H54 (cell line): ENCODE results near the gene GJB6.
A peak's percentile ranks its signal among the peaks of the same experiment; 100 is the strongest.

ENCODE experiments used
- DNase-seq: peaks from one replicate; pipeline ENCODE4 v3.0.0; 2011; ENCODE audit warnings: low spot score, mixed read lengths; ENCODE audit not compliant: insufficient read length
- FAIRE-seq: peaks from 3 replicates; lab custom pipeline; 2011; peaks lifted over from hg19 to GRCh38; lab: Jason Lieb, UNC
- POLR2A ChIP-seq: IDR thresholded peaks from 2 replicates; pipeline ENCODE4 v1.6.1; 2011; ENCODE audit warnings: low read depth, mild to moderate bottlenecking, low read length

GJB6 gene

GRCh38 chr13:20188667-20189553 lies 43.2 kb downstream of the GJB6 start:
- no peak for TF ChIP-seq POLR2A
- DNase-seq (no peak), FAIRE-seq (no peak)

GRCh38 chr13:20186771-20187170 lies 45.3 kb downstream of the GJB6 start:
- FAIRE-seq (no peak), DNase-seq (no peak)
- no peak for TF ChIP-seq POLR2A

GRCh38 chr13:20185366-20186056 lies 46.6 kb downstream of the GJB6 start:
- no peak for DNase-seq

GRCh38 chr13:20182231-20182846 lies 49.8 kb downstream of the GJB6 start:
- peak; percentile 56 for DNase-seq
- no peak for TF ChIP-seq POLR2A
- FAIRE-seq = no peak

More at GRCh38 chr13:20185366-20186056, 46.6 kb downstream of the GJB6 start:
- TF ChIP-seq POLR2A = no peak
- FAIRE-seq = no peak

GRCh38 chr13:20181188-20181587 lies 50.9 kb downstream of the GJB6 start:
- FAIRE-seq (no peak), DNase-seq (no peak)
- no peak for TF ChIP-seq POLR2A

GRCh38 chr13:20178156-20178555 lies 54.0 kb downstream of the GJB6 start:
- DNase-seq (no peak), FAIRE-seq (no peak)
- TF ChIP-seq POLR2A = no peak

- DNase-seq (no peak), FAIRE-seq (no peak)
- no peak for TF ChIP-seq POLR2A
Observed at GRCh38 chr13:20177049-20177831, 54.9 kb downstream of the GJB6 start.

- DNase-seq (no peak), FAIRE-seq (no peak)
- no peak for TF ChIP-seq POLR2A
Observed at GRCh38 chr13:20175907-20176652, 56.0 kb downstream of the GJB6 start.

GRCh38 chr13:20175406-20175794 lies 56.7 kb downstream of the GJB6 start:
- FAIRE-seq (no peak), DNase-seq (no peak)
- no peak for TF ChIP-seq POLR2A

GRCh38 chr13:20174656-20175405 lies 57.3 kb downstream of the GJB6 start:
- DNase-seq (peak; percentile 84), FAIRE-seq (peak; percentile 78)
- TF ChIP-seq POLR2A = no peak

GRCh38 chr13:20173116-20173746 lies 58.9 kb downstream of the GJB6 start:
- DNase-seq = no peak
- no peak for TF ChIP-seq POLR2A
- FAIRE-seq = no peak
